ENCODE results near the gene DHRSX.

- TF ChIP-seq ARNTL (CRISPR knock-in tag; IDR thresholded peaks at IDR 0.05; ENCODE audit: borderline replicate concordance, low read depth), result no peak
- no peak for TF ChIP-seq ZFP30 (CRISPR knock-in tag; IDR thresholded peaks at IDR 0.05)
- no peak for TF ChIP-seq PATZ1 (CRISPR knock-in tag; IDR thresholded peaks at IDR 0.05; ENCODE audit: borderline replicate concordance)
- no peak for TF ChIP-seq GLIS3 (CRISPR knock-in tag; IDR thresholded peaks at IDR 0.05)
- TF ChIP-seq BACH2 (CRISPR knock-in tag; IDR thresholded peaks at IDR 0.05; ENCODE audit: borderline replicate concordance), result no peak
- TF ChIP-seq TOX (CRISPR knock-in tag; IDR thresholded peaks at IDR 0.05; ENCODE audit: borderline replicate concordance), result no peak
- TF ChIP-seq RARB (CRISPR knock-in tag; IDR thresholded peaks at IDR 0.05), result no peak
- TF ChIP-seq TCF4 (CRISPR knock-in tag; IDR thresholded peaks at IDR 0.05; ENCODE audit: borderline replicate concordance), result no peak
- TF ChIP-seq ZNF565 (CRISPR knock-in tag; conservative IDR thresholded peaks at IDR 0.05; ENCODE audit: low read depth), result no peak
- TF ChIP-seq CREB5 (CRISPR knock-in tag; IDR thresholded peaks at IDR 0.05; ENCODE audit: low read depth), result no peak
- TF ChIP-seq CSDC2 (CRISPR knock-in tag; IDR thresholded peaks at IDR 0.05), result no peak
- no peak for TF ChIP-seq TSHZ2 (CRISPR knock-in tag; IDR thresholded peaks at IDR 0.05)
- TF ChIP-seq CSRNP3 (CRISPR knock-in tag; IDR thresholded peaks at IDR 0.05), result no peak
Observed at GRCh38 chrX:2283111-2283859, 217.5 kb downstream of the DHRSX start.

Measured in SK-N-SH treated with all-trans-retinoic acid at 6 μM for 48 hours (cell line).